ENCODE data around the gene MSI2. TPM values are rescaled to one million over a fixed set of nuclear protein-coding genes. Genes with fewer than 3 reads are reported as not detected.

The MSI2 gene
- polyA plus RNA-seq, 1 of the 3 experiments (the other 2 are of a cell fraction), result 24.1 TPM

DNA sequence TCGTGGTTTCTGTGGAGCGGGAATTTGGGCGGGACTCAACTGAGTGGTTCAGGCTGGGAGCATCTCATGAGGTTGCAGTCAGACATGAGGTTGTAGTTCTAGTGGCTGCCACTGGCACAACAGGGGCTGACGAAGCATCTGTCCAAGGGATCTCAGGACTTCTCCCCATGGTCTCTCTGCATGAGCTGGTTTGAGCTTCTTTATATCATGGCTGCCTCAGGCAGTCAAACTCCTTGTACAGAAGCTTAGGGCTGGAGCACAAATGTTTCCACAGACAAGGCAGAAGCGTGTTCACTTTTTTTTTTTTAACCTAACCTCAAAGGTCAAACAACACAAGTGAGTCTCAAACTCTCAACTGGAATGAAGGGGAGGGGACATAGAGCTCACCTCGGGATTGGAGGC, 243.3 kb downstream of the MSI2 start:
- Histone ChIP-seq H3K4me1 (ENCODE audit: control insufficient read depth in 1 of 2, insufficient read depth in 2 of 2, low read depth in 1 of 2, low read length in 1 of 2) (peaks cover 0 to 50% of the 10 kb centered on the region in 2 experiments; a peak in 2 of 4 replicates), H4K20me1 (ENCODE audit: insufficient read depth) (no peaks in the 10 kb centered on the region), H2AFZ (ENCODE audit: low read depth) (no peak overlapping the region), H3F3A (replicated peaks; ENCODE audit: insufficient read depth) (no peaks in the 10 kb centered on the region), H3K4me3 (ENCODE audit: low read depth in 2 of 2, low read length in 1 of 2) (no peak overlapping the region), H3K9me2 (no peaks in the 10 kb centered on the region), H3K9ac (no peak overlapping the region), H3K9me3 (no peaks in the 10 kb centered on the region), H3K27me3 (ENCODE audit: insufficient read depth) (no peaks in the 10 kb centered on the region), H3K27ac (ENCODE audit: low read depth in 2 of 2, low read length in 1 of 2) (peak overlapping the region in 1 of 2 experiments; percentile 2; a peak in 1 of 4 replicates), H3K79me2 (ENCODE audit: insufficient read depth) (no peaks in the 10 kb centered on the region), H3K4me2 (no peak overlapping the region), H3K36me3 (replicated peaks in 1 of 2; ENCODE audit: control insufficient read depth in 1 of 2, insufficient read depth in 2 of 2, low read length in 1 of 2) (no peaks in the 10 kb centered on the region)
- CTCF ChIA-PET, result interaction anchor here (0.6 to 1.4 kb wide), 3 partner anchors 13 to 887 kb away, joined by 3 to 4 read pairs (median 4); no protein-coding TSS in a partner anchor
- WGBS (ENCODE audit: low lambda C conversion rate), result 96% methylated on average over 6 of the region's 6 CpGs
- DNase-seq, result peak; percentile 45
- TF ChIP-seq GATA2 (CRISPR knock-in tag; IDR thresholded peaks at IDR 0.05) (no peak), RAD21 (IDR thresholded peaks at IDR 0.05; ENCODE audit: low read length) (no peak), ELF1 (IDR thresholded peaks at IDR 0.05) (no peak)
- POLR2A ChIA-PET, result interaction anchor here (0.6 to 1.0 kb wide), 3 partner anchors 47 to 105 kb away, joined by 3 read pairs; no protein-coding TSS in a partner anchor

DNA sequence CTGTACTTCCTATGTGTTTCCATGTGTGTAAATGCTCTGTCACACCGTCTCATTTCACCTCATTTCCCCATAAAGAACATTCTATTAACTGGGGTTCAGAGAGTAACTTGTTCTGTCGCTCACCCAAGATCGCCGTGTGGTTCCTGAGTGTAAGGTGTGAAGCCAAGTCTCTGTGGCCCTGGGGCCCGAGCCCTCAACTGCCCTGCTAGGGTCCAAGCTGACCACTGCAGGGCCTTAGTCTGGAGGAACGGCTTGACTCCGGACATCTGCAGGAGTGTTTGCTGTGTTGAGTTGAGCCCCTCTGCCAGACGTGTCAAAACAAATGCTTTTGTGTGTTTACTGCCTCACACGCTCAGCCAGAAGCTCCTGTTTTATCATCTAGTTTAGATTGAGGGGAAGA, 244.7 kb downstream of the MSI2 start:
- WGBS (ENCODE audit: low lambda C conversion rate), result 95% methylated on average over 9 of the region's 9 CpGs
- ChIA-PET POLR2A (interaction anchor here (0.6 kb wide), 1 partner anchor 16 kb away, joined by 3 read pairs; no protein-coding TSS in a partner anchor), CTCF (interaction anchor here (0.6 to 1.4 kb wide), 4 partner anchors 18 to 258 kb away, joined by 3 to 4 read pairs (median 3); no protein-coding TSS in a partner anchor)
- no peak overlapping the region for H3K9ac ChIP-seq
- no peaks in the 10 kb centered on the region for H3K9me3 ChIP-seq
- no peak overlapping the region for H3K4me2 ChIP-seq
- H3K27me3 ChIP-seq (ENCODE audit: insufficient read depth), result no peaks in the 10 kb centered on the region
- DNase-seq, result no peak
- no peak overlapping the region for H3K4me3 ChIP-seq (ENCODE audit: low read depth in 2 of 2, low read length in 1 of 2)
- H3K4me1 ChIP-seq (ENCODE audit: control insufficient read depth in 1 of 2, insufficient read depth in 2 of 2, low read depth in 1 of 2, low read length in 1 of 2), result peaks cover 6 to 60% of the 10 kb centered on the region in 2 experiments; a peak in 3 of 4 replicates
- no peaks in the 10 kb centered on the region for H3F3A ChIP-seq (replicated peaks; ENCODE audit: insufficient read depth)
- peak overlapping the region in 1 of 2 experiments; percentile 60; a peak in 2 of 4 replicates for H3K27ac ChIP-seq (ENCODE audit: low read depth in 2 of 2, low read length in 1 of 2)
- no peaks in the 10 kb centered on the region for H3K79me2 ChIP-seq (ENCODE audit: insufficient read depth)
- no peak overlapping the region for H2AFZ ChIP-seq (ENCODE audit: low read depth)
- no peaks in the 10 kb centered on the region for H3K36me3 ChIP-seq (replicated peaks in 1 of 2; ENCODE audit: control insufficient read depth in 1 of 2, insufficient read depth in 2 of 2, low read length in 1 of 2)
- no peaks in the 10 kb centered on the region for H3K9me2 ChIP-seq
- H4K20me1 ChIP-seq (ENCODE audit: insufficient read depth), result no peaks in the 10 kb centered on the region
- no peak for TF ChIP-seq ELF1 (IDR thresholded peaks at IDR 0.05)
- TF ChIP-seq SIN3A (IDR thresholded peaks at IDR 0.05; ENCODE audit: borderline replicate concordance, low read depth, low read length), result no peak
- TF ChIP-seq, protein P1, sequence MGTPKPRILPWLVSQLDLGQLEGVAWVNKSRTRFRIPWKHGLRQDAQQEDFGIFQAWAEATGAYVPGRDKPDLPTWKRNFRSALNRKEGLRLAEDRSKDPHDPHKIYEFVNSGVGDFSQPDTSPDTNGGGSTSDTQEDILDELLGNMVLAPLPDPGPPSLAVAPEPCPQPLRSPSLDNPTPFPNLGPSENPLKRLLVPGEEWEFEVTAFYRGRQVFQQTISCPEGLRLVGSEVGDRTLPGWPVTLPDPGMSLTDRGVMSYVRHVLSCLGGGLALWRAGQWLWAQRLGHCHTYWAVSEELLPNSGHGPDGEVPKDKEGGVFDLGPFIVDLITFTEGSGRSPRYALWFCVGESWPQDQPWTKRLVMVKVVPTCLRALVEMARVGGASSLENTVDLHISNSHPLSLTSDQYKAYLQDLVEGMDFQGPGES (IDR thresholded peaks at IDR 0.05; ENCODE audit: low read depth, low read length), result no peak
- no peak for TF ChIP-seq EP300 (IDR thresholded peaks at IDR 0.05; ENCODE audit: borderline replicate concordance in 1 of 2, low read depth in 1 of 2, low read length in 1 of 2)
- TF ChIP-seq RCOR1 (IDR thresholded peaks at IDR 0.05; ENCODE audit: low read length), result no peak
- TF ChIP-seq, protein P2, sequence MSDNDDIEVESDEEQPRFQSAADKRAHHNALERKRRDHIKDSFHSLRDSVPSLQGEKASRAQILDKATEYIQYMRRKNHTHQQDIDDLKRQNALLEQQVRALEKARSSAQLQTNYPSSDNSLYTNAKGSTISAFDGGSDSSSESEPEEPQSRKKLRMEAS (IDR thresholded peaks at IDR 0.05; ENCODE audit: low read depth), result no peak
- no peak for TF ChIP-seq TCF12 (IDR thresholded peaks at IDR 0.05)
- no peak for TF ChIP-seq TAF1 (IDR thresholded peaks at IDR 0.05; ENCODE audit: borderline replicate concordance, low read depth, low read length)
- TF ChIP-seq NRF1 (IDR thresholded peaks at IDR 0.05; ENCODE audit: low read depth, low read length), result no peak
- no peak for TF ChIP-seq GABPA (IDR thresholded peaks at IDR 0.05; ENCODE audit: low read depth)
- TF ChIP-seq MEF2A (IDR thresholded peaks at IDR 0.05; ENCODE audit: borderline replicate concordance, low read depth), result no peak
- TF ChIP-seq NFIC (IDR thresholded peaks at IDR 0.05; ENCODE audit: borderline replicate concordance), result no peak
- TF ChIP-seq SMC3 (IDR thresholded peaks at IDR 0.05; ENCODE audit: low read depth, low read length), result no peak
- no peak for TF ChIP-seq YY1 (IDR thresholded peaks at IDR 0.05; ENCODE audit: low read depth)
